ENCODE results near the gene ABCC1. TPM values are rescaled to one million over a fixed set of nuclear protein-coding genes. Genes with fewer than 3 reads are reported as not detected.

Gene ABCC1
- total and polyA plus RNA-seq, 2 of the 4 experiments (the other 2 are of a cell fraction), result 39.4 to 66.0 TPM

DNA sequence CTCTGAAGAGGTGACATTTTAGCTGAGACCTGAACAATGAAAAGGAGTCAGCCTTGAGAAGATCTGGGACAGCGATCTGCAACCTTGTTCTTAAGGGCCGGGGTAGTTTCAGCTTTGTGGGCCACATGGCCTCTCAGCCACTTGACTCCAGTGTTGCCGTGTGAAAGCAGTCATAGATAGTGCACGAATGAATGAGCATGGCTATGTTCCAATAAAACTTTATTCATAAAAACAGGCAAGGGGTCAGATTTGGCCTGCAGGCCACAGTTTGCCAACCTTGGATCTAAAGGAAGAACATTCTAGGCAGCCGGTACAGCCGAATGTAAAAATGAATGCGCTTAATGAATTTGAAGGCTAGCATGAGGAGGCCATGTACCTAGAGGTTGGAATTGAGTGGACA is 190.4 kb downstream of the ABCC1 start:
- H4K91ac ChIP-seq (ENCODE audit: insufficient read depth, low read depth, low read length), result no peak overlapping the region
- in situ Hi-C loops (cut with MboI; ENCODE audit: low sequenced_read_pairs) (no loop called here), dilution Hi-C loops (cut with HindIII; ENCODE audit: low sequenced_read_pairs, unreplicated experiment) (no loop called here), intact Hi-C loops (cut with micrococcal nuclease) (no loop called here)
- no peak overlapping the region for H2BK5ac ChIP-seq (ENCODE audit: low read depth, low read length, poor library complexity, severe bottlenecking)
- H3K36me3 ChIP-seq (ENCODE audit: control insufficient read depth, insufficient read depth, low read length), result peaks cover 90% of the 10 kb centered on the region
- no peak overlapping the region for H2BK120ac ChIP-seq (ENCODE audit: low read depth, low read length)
- TF ChIP-seq FOS (IDR thresholded peaks at IDR 0.05; ENCODE audit: low read depth, low read length) (no peak), SMC3 (IDR thresholded peaks at IDR 0.05; ENCODE audit: low read depth, low read length) (no peak), CEBPB (IDR thresholded peaks at IDR 0.05; ENCODE audit: low read depth, low read length) (no peak), POLR2A (IDR thresholded peaks at IDR 0.05; ENCODE audit: low read depth, low read length) (no peak), BHLHE40 (IDR thresholded peaks at IDR 0.05; ENCODE audit: low read depth, low read length) (no peak), ELK1 (IDR thresholded peaks at IDR 0.05; ENCODE audit: borderline replicate concordance, low read depth, low read length) (no peak), RFX5 (IDR thresholded peaks at IDR 0.05; ENCODE audit: low read depth, low read length) (no peak), RCOR1 (IDR thresholded peaks at IDR 0.05; ENCODE audit: insufficient replicate concordance, low read length) (no peak), CTCF (conservative IDR thresholded peaks at IDR 0.05; ENCODE audit: low read depth, low read length) (no peak), RAD21 (IDR thresholded peaks at IDR 0.05; ENCODE audit: low read length) (no peak), MAZ (IDR thresholded peaks at IDR 0.05; ENCODE audit: borderline replicate concordance, low read depth, low read length) (no peak)
- TF ChIP-seq, protein P1, sequence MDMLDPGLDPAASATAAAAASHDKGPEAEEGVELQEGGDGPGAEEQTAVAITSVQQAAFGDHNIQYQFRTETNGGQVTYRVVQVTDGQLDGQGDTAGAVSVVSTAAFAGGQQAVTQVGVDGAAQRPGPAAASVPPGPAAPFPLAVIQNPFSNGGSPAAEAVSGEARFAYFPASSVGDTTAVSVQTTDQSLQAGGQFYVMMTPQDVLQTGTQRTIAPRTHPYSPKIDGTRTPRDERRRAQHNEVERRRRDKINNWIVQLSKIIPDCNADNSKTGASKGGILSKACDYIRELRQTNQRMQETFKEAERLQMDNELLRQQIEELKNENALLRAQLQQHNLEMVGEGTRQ (IDR thresholded peaks at IDR 0.05; ENCODE audit: low read depth, low read length), result no peak
- no peak overlapping the region for H3K27ac ChIP-seq (ENCODE audit: insufficient read depth, low read length)
- peaks cover 20% of the 10 kb centered on the region for H4K20me1 ChIP-seq (ENCODE audit: insufficient read depth, low read length)
- no peak overlapping the region for H3K4me3 ChIP-seq (ENCODE audit: insufficient read depth, low read depth, low read length)
- no peak overlapping the region for H3K23ac ChIP-seq (ENCODE audit: low read depth, low read length)
- H2BK15ac ChIP-seq (ENCODE audit: low read depth, low read length), result no peak overlapping the region
- no peak overlapping the region for H3K56ac ChIP-seq (ENCODE audit: extremely low read depth, insufficient read depth, low read length)
- ChIA-PET POLR2A (ENCODE audit: unreplicated experiment) (no interaction called here), CTCF (no interaction called here)
- no peaks in the 10 kb centered on the region for H3K9me3 ChIP-seq (ENCODE audit: control insufficient read depth, insufficient read depth, low read length)
- H3K14ac ChIP-seq (replicated peaks; ENCODE audit: low read depth, low read length), result no peak overlapping the region
- no CpG with 5 or more reads among the region's 7 CpGs for WGBS, 2 experiments (ENCODE audit: extremely low coverage in 2 of 2, insufficient read length in 1 of 2)
- no peak overlapping the region for H3K9ac ChIP-seq (ENCODE audit: low read depth, low read length)
- no peaks in the 10 kb centered on the region for H3K27me3 ChIP-seq (ENCODE audit: control insufficient read depth, insufficient read depth, low read length)
- no peak overlapping the region for H2AK9ac ChIP-seq (replicated peaks; ENCODE audit: low read depth, low read length, poor library complexity)
- peaks cover 13 to 35% of the 10 kb centered on the region in 2 experiments for H3K79me1 ChIP-seq (ENCODE audit: low read depth in 1 of 2, low read length in 2 of 2)
- H4K8ac ChIP-seq (ENCODE audit: low read depth in 2 of 2, low read length in 2 of 2), result no peak overlapping the region
- DNase-seq (no peak), ATAC-seq (ENCODE audit: low read depth) (no peak)
- peaks cover 10% of the 10 kb centered on the region for H3K9me1 ChIP-seq (ENCODE audit: insufficient read depth, low read length)
- H2AK5ac ChIP-seq (ENCODE audit: low read depth, low read length), result no peak overlapping the region
- BruUV-seq (replicated peaks), result no TSS peak
- H4K5ac ChIP-seq (ENCODE audit: low read depth, low read length), result no peak overlapping the region
- H3K18ac ChIP-seq (ENCODE audit: low read depth, low read length), result no peak overlapping the region
- H3K4ac ChIP-seq (ENCODE audit: low read depth, low read length), result no peak overlapping the region
- H2BK20ac ChIP-seq (ENCODE audit: low read depth, low read length), result no peak overlapping the region
- no peak overlapping the region for H3K4me2 ChIP-seq (ENCODE audit: low read depth, low read length)
- no peak overlapping the region for H2AFZ ChIP-seq (replicated peaks; ENCODE audit: low read length, poor library complexity)
- H3K4me1 ChIP-seq (ENCODE audit: control insufficient read depth, insufficient read depth, low read length), result no peaks in the 10 kb centered on the region

Data from IMR-90 (cell line).